MM.1S (cell line): Measurements from ENCODE around the gene CTNNA3.

Source experiments
- DNase-seq: peaks from one replicate; pipeline ENCODE4 v3.0.0-alpha.2; 2015
- H2AFZ ChIP-seq: fragments of 300-600 bp; sonication (generic); 2 replicates; pipeline ENCODE4 v1.6.0; 2016; ENCODE audit warnings: antibody characterized with exemption, low read length
- H3F3A ChIP-seq: fragments of 300-600 bp; sonication (generic); 2 replicates; pipeline ENCODE4 v1.6.1; 2016; ENCODE audit warnings: mild to moderate bottlenecking, antibody characterized with exemption, low read length, moderate library complexity, mixed read lengths; ENCODE audit not compliant: insufficient read depth
- H3K27ac ChIP-seq: fragments of 300-600 bp; sonication (generic); 2 replicates; pipeline ENCODE4 v1.5.1; 2016; ENCODE audit warnings: mild to moderate bottlenecking, low read length
- H3K27me3 ChIP-seq: fragments of 300-600 bp; sonication (generic); replicated peaks from 2 replicates; pipeline ENCODE4 v1.6.0; 2016; ENCODE audit warnings: low read length; ENCODE audit not compliant: insufficient read depth
- H3K36me3 ChIP-seq: fragments of 300-600 bp; sonication (generic); replicated peaks from 2 replicates; pipeline ENCODE4 v1.6.1; 2016; ENCODE audit warnings: mild to moderate bottlenecking, low read length, mixed read lengths; ENCODE audit not compliant: insufficient read depth
- H3K4me1 ChIP-seq: fragments of 300-600 bp; sonication (generic); 2 replicates; pipeline ENCODE4 v1.6.1; 2016; ENCODE audit warnings: low read length, mixed read lengths
- H3K4me2 ChIP-seq: fragments of 300-600 bp; sonication (generic); 2 replicates; pipeline ENCODE4 v1.6.0; 2016; ENCODE audit warnings: low read depth, low read length
- H3K4me3 ChIP-seq: fragments of 300-600 bp; sonication (generic); 2 replicates; pipeline ENCODE4 v1.5.1; 2016; ENCODE audit warnings: low read length, mixed read lengths
- H3K79me2 ChIP-seq: fragments of 300-600 bp; sonication (generic); 2 replicates; pipeline ENCODE4 v1.6.1; 2016; ENCODE audit warnings: mixed run types, low read length, mixed read lengths
- H3K9ac ChIP-seq: fragments of 300-600 bp; sonication (generic); 2 replicates; pipeline ENCODE4 v1.6.1; 2016; ENCODE audit warnings: low read length, mixed read lengths
- H3K9me2 ChIP-seq: fragments of 300-600 bp; sonication (generic); replicated peaks from 2 replicates; pipeline ENCODE4 v1.6.1; 2016; ENCODE audit warnings: mild to moderate bottlenecking, low read length, mixed read lengths; ENCODE audit not compliant: insufficient read depth
- H3K9me3 ChIP-seq: fragments of 300-600 bp; sonication (generic); replicated peaks from 2 replicates; pipeline ENCODE4 v1.6.1; 2016; ENCODE audit warnings: mild to moderate bottlenecking, low read length, mixed read lengths; ENCODE audit not compliant: insufficient read depth
- H4K20me1 ChIP-seq: fragments of 300-600 bp; sonication (generic); 2 replicates; pipeline ENCODE4 v1.6.1; 2016; ENCODE audit warnings: mild to moderate bottlenecking, low read length, moderate library complexity, mixed read lengths; ENCODE audit not compliant: insufficient read depth
- EZH2 ChIP-seq: fragments of 300-600 bp; sonication (generic); optimal IDR thresholded peaks from 2 replicates; pipeline ENCODE3; 2017; ENCODE audit warnings: low read depth, mild to moderate bottlenecking, antibody characterized with exemption, low read length, mixed read lengths
- EZH2phosphoT487 ChIP-seq: fragments of 300-600 bp; sonication (generic); IDR thresholded peaks from 2 replicates; pipeline ENCODE4 v1.6.1; 2018; ENCODE audit warnings: antibody characterized with exemption, low read length
- TF ChIP-seq, protein P1 (sequence below): fragments of 300-600 bp; sonication (generic); IDR thresholded peaks from 2 replicates; pipeline ENCODE4 v1.5.1; 2016; ENCODE audit warnings: antibody characterized with exemption, low read length, mixed read lengths

CTNNA3 gene

DNA sequence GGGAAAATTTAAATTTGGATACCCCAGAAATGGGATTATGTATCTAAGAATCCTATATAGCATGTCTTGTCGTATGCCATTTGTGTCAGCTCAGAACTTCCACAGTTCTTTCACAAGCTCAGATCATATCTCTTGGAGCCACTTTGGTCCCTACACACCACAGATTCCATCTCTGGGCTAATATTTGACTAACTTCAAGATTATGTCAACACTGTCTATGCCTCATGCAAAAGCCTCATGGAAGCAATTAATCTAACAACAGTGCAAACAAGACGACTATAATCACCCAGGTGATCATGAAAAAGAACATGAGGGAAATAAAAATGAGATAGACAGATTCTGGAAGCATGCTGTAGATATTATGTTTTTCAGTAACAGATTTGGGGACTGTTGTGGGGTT lies 581.0 kb downstream of the CTNNA3 start:
- H3K4me3 ChIP-seq, result no peak overlapping the region
- H3K4me2 ChIP-seq, result no peak overlapping the region
- TF ChIP-seq EZH2phosphoT487 (no peak), EZH2 (no peak)
- TF ChIP-seq, protein P1, sequence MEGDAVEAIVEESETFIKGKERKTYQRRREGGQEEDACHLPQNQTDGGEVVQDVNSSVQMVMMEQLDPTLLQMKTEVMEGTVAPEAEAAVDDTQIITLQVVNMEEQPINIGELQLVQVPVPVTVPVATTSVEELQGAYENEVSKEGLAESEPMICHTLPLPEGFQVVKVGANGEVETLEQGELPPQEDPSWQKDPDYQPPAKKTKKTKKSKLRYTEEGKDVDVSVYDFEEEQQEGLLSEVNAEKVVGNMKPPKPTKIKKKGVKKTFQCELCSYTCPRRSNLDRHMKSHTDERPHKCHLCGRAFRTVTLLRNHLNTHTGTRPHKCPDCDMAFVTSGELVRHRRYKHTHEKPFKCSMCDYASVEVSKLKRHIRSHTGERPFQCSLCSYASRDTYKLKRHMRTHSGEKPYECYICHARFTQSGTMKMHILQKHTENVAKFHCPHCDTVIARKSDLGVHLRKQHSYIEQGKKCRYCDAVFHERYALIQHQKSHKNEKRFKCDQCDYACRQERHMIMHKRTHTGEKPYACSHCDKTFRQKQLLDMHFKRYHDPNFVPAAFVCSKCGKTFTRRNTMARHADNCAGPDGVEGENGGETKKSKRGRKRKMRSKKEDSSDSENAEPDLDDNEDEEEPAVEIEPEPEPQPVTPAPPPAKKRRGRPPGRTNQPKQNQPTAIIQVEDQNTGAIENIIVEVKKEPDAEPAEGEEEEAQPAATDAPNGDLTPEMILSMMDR, result no peak
- H3K36me3 ChIP-seq, result no peaks in the 10 kb centered on the region
- H3K9me3 ChIP-seq, result no peaks in the 10 kb centered on the region
- no peak for DNase-seq
- H3K27ac ChIP-seq, result no peak overlapping the region
- H3K9me2 ChIP-seq, result no peaks in the 10 kb centered on the region
- H3K79me2 ChIP-seq, result no peaks in the 10 kb centered on the region
- H3K9ac ChIP-seq, result no peak overlapping the region
- no peaks in the 10 kb centered on the region for H3K27me3 ChIP-seq
- no peak overlapping the region for H2AFZ ChIP-seq
- no peaks in the 10 kb centered on the region for H4K20me1 ChIP-seq
- no peaks in the 10 kb centered on the region for H3F3A ChIP-seq
- no peaks in the 10 kb centered on the region for H3K4me1 ChIP-seq

GRCh38 chr10:67112765-67113164 lies 583.2 kb downstream of the CTNNA3 start:
- Histone ChIP-seq H4K20me1 (no peaks in the 10 kb centered on the region), H3K4me1 (no peaks in the 10 kb centered on the region), H3K4me3 (no peak overlapping the region), H3F3A (no peaks in the 10 kb centered on the region), H3K9me3 (no peaks in the 10 kb centered on the region), H3K27ac (no peak overlapping the region), H3K4me2 (no peak overlapping the region), H2AFZ (no peak overlapping the region), H3K9me2 (no peaks in the 10 kb centered on the region), H3K9ac (no peak overlapping the region), H3K36me3 (no peaks in the 10 kb centered on the region), H3K79me2 (no peaks in the 10 kb centered on the region), H3K27me3 (no peaks in the 10 kb centered on the region)
- TF ChIP-seq, protein P1, result no peak
- no peak for TF ChIP-seq EZH2phosphoT487
- TF ChIP-seq EZH2, result no peak
- no peak for DNase-seq

- Histone ChIP-seq H3K27me3 (no peaks in the 10 kb centered on the region), H3K4me3 (no peak overlapping the region), H4K20me1 (no peaks in the 10 kb centered on the region), H3K27ac (no peak overlapping the region), H3K4me2 (no peak overlapping the region), H3K4me1 (no peaks in the 10 kb centered on the region), H3K79me2 (no peaks in the 10 kb centered on the region), H3K9me2 (no peaks in the 10 kb centered on the region), H3K9me3 (no peaks in the 10 kb centered on the region), H3F3A (no peaks in the 10 kb centered on the region), H3K36me3 (no peaks in the 10 kb centered on the region), H2AFZ (no peak overlapping the region), H3K9ac (no peak overlapping the region)
- TF ChIP-seq EZH2 (no peak), EZH2phosphoT487 (no peak)
- TF ChIP-seq, protein P1, result no peak
- no peak for DNase-seq
Measured at GRCh38 chr10:67110286-67110685, 585.7 kb downstream of the CTNNA3 start.
